Measurements from ENCODE around the gene KCNG4.
"Not testable (repeated sequence)": the region's sequence is repeated elsewhere in the genome, so short reads cannot be mapped to it uniquely, and the experiment has no call there.

Gene KCNG4

GRCh38 chr16:84239141-84239769 is 557 bp downstream of the KCNG4 start:
- in situ Hi-C loops (cut with MboI; ENCODE audit: low sequenced_read_pairs): no loop called here

- in situ Hi-C loops (cut with MboI; ENCODE audit: low sequenced_read_pairs): no loop called here
Measured at GRCh38 chr16:84237994-84238750, 1.6 kb downstream of the KCNG4 start.

- in situ Hi-C loops (cut with MboI; ENCODE audit: low sequenced_read_pairs): no loop called here
Measured at GRCh38 chr16:84236671-84237070, 3.1 kb downstream of the KCNG4 start.

GRCh38 chr16:84234321-84235241 is 5.2 kb downstream of the KCNG4 start:
- in situ Hi-C loops (cut with MboI; ENCODE audit: low sequenced_read_pairs): no loop called here

- in situ Hi-C loops (cut with MboI; ENCODE audit: low sequenced_read_pairs): no loop called here
Measured at GRCh38 chr16:84233748-84234147, 6.1 kb downstream of the KCNG4 start.

GRCh38 chr16:84232969-84233368 is 6.8 kb downstream of the KCNG4 start:
- in situ Hi-C loops (cut with MboI; ENCODE audit: low sequenced_read_pairs): no loop called here

- in situ Hi-C loops (cut with MboI; ENCODE audit: low sequenced_read_pairs): no loop called here
Measured at GRCh38 chr16:84232060-84232459, 7.8 kb downstream of the KCNG4 start.

GRCh38 chr16:84229471-84229870 is 10.3 kb downstream of the KCNG4 start:
- in situ Hi-C loops (cut with MboI; ENCODE audit: low sequenced_read_pairs): no loop called here

GRCh38 chr16:84228256-84228838 is 11.5 kb downstream of the KCNG4 start:
- in situ Hi-C loops (cut with MboI; ENCODE audit: low sequenced_read_pairs): no loop called here

- in situ Hi-C loops (cut with MboI; ENCODE audit: low sequenced_read_pairs): no loop called here
Measured at GRCh38 chr16:84227548-84227947, 12.3 kb downstream of the KCNG4 start.

- in situ Hi-C loops (cut with MboI; ENCODE audit: low sequenced_read_pairs): no loop called here
Measured at GRCh38 chr16:84226026-84226425, 13.8 kb downstream of the KCNG4 start.

GRCh38 chr16:84225571-84225970 is 14.2 kb downstream of the KCNG4 start:
- in situ Hi-C loops (cut with MboI; ENCODE audit: low sequenced_read_pairs): no loop called here

- in situ Hi-C loops (cut with MboI; ENCODE audit: low sequenced_read_pairs): no loop called here
Measured at GRCh38 chr16:84225126-84225525, 14.7 kb downstream of the KCNG4 start.

GRCh38 chr16:84224554-84224953 is 15.3 kb downstream of the KCNG4 start:
- in situ Hi-C loops (cut with MboI; ENCODE audit: low sequenced_read_pairs): no loop called here

- in situ Hi-C loops (cut with MboI; ENCODE audit: low sequenced_read_pairs): no loop called here
Measured at GRCh38 chr16:84223456-84223855, 16.4 kb downstream of the KCNG4 start.

GRCh38 chr16:84220851-84221250 is 19.0 kb downstream of the KCNG4 start:
- in situ Hi-C loops (cut with MboI; ENCODE audit: low sequenced_read_pairs): no loop called here

- in situ Hi-C loops (cut with MboI; ENCODE audit: low sequenced_read_pairs): no loop called here
Measured at GRCh38 chr16:84218956-84219355, 20.9 kb downstream of the KCNG4 start.

- in situ Hi-C loops (cut with MboI; ENCODE audit: low sequenced_read_pairs): no loop called here
Measured at GRCh38 chr16:84218176-84218823, 21.5 kb downstream of the KCNG4 start.

- in situ Hi-C loops (cut with MboI; ENCODE audit: low sequenced_read_pairs): not testable (repeated sequence)
Measured at GRCh38 chr16:84216144-84216543, 23.7 kb downstream of the KCNG4 start.

- in situ Hi-C loops (cut with MboI; ENCODE audit: low sequenced_read_pairs): no loop called here
Measured at GRCh38 chr16:84215531-84215930, 24.3 kb downstream of the KCNG4 start.

All from HL-60/S4 (cell line).